Naive thymus-derived CD4-positive, alpha-beta T cell (primary cell): ENCODE data around the gene TMEM243. TPM values are rescaled to one million over a fixed set of nuclear protein-coding genes. Genes with fewer than 3 reads are reported as not detected.

Source experiments
- ATAC-seq: fragments of 150-1000 bp; cut with Tn5 transposase; 2 replicates; pipeline ENCODE4 v1.10.0; 2021; ENCODE audit warnings: mild to moderate bottlenecking, moderate library complexity
- CTCF ChIA-PET: fragments of 350-600 bp; sonication (Branson Sonifier 250); formaldehyde crosslinking; loops from one replicate; lab custom pipeline; 2021; ENCODE audit warnings: antibody characterized with exemption; lab: Charles Lee
- POLR2A ChIA-PET: fragments of 350-600 bp; sonication (Branson Sonifier 250); formaldehyde crosslinking; loops from one replicate; lab custom pipeline; 2021; ENCODE audit warnings: antibody characterized with exemption, inconsistent platforms; lab: Charles Lee
- DNase-seq, 9 donors: peaks; one replicate each; pipeline versions ENCODE4 v3.0.0 to v3.0.0-alpha.2; 2020 to 2022; ENCODE audit warnings: mixed read lengths in 1 of 9
- H3K27ac ChIP-seq: one replicate; pipeline ENCODE4 v1.7.0; 2013; ENCODE audit warnings: mild to moderate bottlenecking, low read depth, low read length, moderate library complexity
- H3K27me3 ChIP-seq, 2 donors: one replicate each; pipeline ENCODE4 v1.7.0; 2013; ENCODE audit warnings: low read length in 2 of 2, mild to moderate bottlenecking in 2 of 2, moderate library complexity in 2 of 2; ENCODE audit not compliant: control insufficient read depth in 2 of 2, insufficient read depth in 2 of 2
- H3K36me3 ChIP-seq, 3 experiments: 1 replicate in 2 of 3; 2 replicates in 1 of 3; pipeline ENCODE4 v1.7.0; 2013; ENCODE audit warnings: low read length in 3 of 3, mild to moderate bottlenecking in 3 of 3, moderate library complexity in 1 of 3; ENCODE audit not compliant: insufficient read depth in 3 of 3, control insufficient read depth in 2 of 3
- H3K4me1 ChIP-seq, 2 donors: one replicate each; pipeline ENCODE4 v1.7.0; 2013; ENCODE audit warnings: low read length in 2 of 2, mild to moderate bottlenecking in 2 of 2, moderate library complexity in 1 of 2; ENCODE audit not compliant: control insufficient read depth in 2 of 2, insufficient read depth in 2 of 2
- H3K4me3 ChIP-seq: 2 replicates; pipeline ENCODE4 v1.7.0; 2013; ENCODE audit warnings: mild to moderate bottlenecking, low read length
- H3K9me3 ChIP-seq, 3 experiments: 1 replicate in 2 of 3; 2 replicates in 1 of 3; pipeline ENCODE4 v1.7.0; 2013; ENCODE audit warnings: low read length in 3 of 3; ENCODE audit not compliant: control insufficient read depth in 2 of 3
- H3K27ac Mint-ChIP-seq, 9 donors: one replicate each; pipeline ENCODE4 v1.8.0; 2020 to 2022; ENCODE audit warnings: mixed read lengths in 9 of 9, mild to moderate bottlenecking in 8 of 9, moderate library complexity in 5 of 9, inconsistent platforms in 2 of 9
- H3K27me3 Mint-ChIP-seq, 5 donors: one replicate each; pipeline ENCODE4 v1.8.0; 2021 to 2022; ENCODE audit warnings: mixed read lengths in 5 of 5, mild to moderate bottlenecking in 1 of 5
- H3K36me3 Mint-ChIP-seq, 5 donors: one replicate each; pipeline ENCODE4 v1.8.0; 2020 to 2022; ENCODE audit warnings: mixed read lengths in 5 of 5, mild to moderate bottlenecking in 3 of 5, inconsistent platforms in 1 of 5
- H3K4me1 Mint-ChIP-seq, 7 donors: one replicate each; pipeline ENCODE4 v1.8.0; 2020 to 2022; ENCODE audit warnings: mixed read lengths in 7 of 7, mild to moderate bottlenecking in 3 of 7, inconsistent platforms in 1 of 7
- H3K4me3 Mint-ChIP-seq, 10 donors: one replicate each; pipeline ENCODE4 v1.8.0; 2020 to 2022; ENCODE audit warnings: mild to moderate bottlenecking in 10 of 10, mixed read lengths in 10 of 10, moderate library complexity in 6 of 10, inconsistent platforms in 2 of 10
- H3K9me3 Mint-ChIP-seq, 11 donors: one replicate each; pipeline ENCODE4 v1.8.0; 2020 to 2022; ENCODE audit warnings: mixed read lengths in 11 of 11, mild to moderate bottlenecking in 4 of 11, inconsistent platforms in 1 of 11, moderate library complexity in 1 of 11
- intact Hi-C, 2 donors: fragments of 100-400 bp; cut with micrococcal nuclease; formaldehyde crosslinking; loops; one replicate each; pipeline ENCODE4 v1.15.1; 2023
- polyA plus RNA-seq, 2 donors: library from polyadenylated mRNA; unstranded; fragments of 300-500 nt; fragmentation: Illumina TruSeq; gene quantifications; one replicate each; pipeline ENCODE4 v1.2.3, GENCODE V29; 2021
- total RNA-seq, 6 experiments: library from RNA in 5 of 6; stranded (reverse) in 5 of 6; gene quantifications; 1 replicate in 5 of 6; 2 replicates in 1 of 6; pipeline ENCODE4 v1.2.3 and lab custom pipeline; 2021 to 2026

The TMEM243 gene
- total and polyA plus RNA-seq, 7 experiments from 2014 or later: 50.0 to 153 (median 119) TPM

DNA sequence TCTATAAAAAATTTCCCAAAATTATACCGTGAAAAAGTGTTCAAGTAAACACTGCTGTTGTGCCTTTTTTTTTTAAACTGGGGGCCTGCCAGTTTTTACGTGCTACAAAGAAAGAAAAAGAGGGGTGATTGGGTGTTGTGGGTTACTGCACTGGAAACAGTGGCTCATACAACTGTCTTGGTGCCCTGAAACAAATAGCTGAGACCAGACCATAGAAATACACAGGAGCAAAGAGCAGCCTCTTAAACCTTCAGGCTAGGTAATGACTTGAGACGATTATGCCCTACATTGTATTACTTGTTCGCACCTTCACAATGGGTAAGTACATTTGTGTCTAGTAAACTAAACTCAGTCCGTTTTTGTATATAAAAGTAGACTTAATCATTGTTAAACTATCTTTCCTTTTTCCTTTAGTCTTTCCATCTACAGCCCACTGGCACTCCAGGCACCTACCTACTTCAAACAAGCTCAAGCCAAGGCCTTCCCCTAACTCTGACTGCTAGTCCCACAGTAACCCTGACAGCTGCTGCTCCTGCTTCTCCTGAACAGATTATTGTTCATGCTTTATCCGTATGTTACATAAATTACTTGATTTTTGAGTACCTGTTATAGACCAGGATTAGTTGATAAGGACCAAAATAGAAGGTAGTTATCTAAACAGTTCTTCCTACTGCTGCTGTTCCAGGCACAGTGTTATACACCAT lies 26.6 kb downstream of the TMEM243 start:
- no peaks in the 10 kb centered on the region for H3K9me3 Mint-ChIP-seq
- H3K4me3 Mint-ChIP-seq: peak overlapping the region in 2 of 10 donors; percentile 20 to 23
- ATAC-seq: no peak
- CTCF ChIA-PET: interaction anchor here (1.0 kb wide), 1 partner anchor 26 kb away, joined by 3 read pairs; the partner anchor contains the start of gene TMEM243
- H3K4me1 Mint-ChIP-seq: peaks cover 3 to 55% (median 27%) of the 10 kb centered on the region in 7 donors
- peaks cover 4 to 46% (median 35%) of the 10 kb centered on the region in 5 donors for H3K36me3 Mint-ChIP-seq
- DNase-seq: no peak
- Histone ChIP-seq H3K9me3 (no peaks in the 10 kb centered on the region), H3K4me1 (no peaks in the 10 kb centered on the region), H3K27ac (peak overlapping the region; percentile 2), H3K36me3 (peaks cover 4 to 59% (median 41%) of the 10 kb centered on the region in 3 experiments), H3K4me3 (no peak overlapping the region), H3K27me3 (no peaks in the 10 kb centered on the region)
- intact Hi-C loops: no loop called here
- POLR2A ChIA-PET: interaction anchor here (0.6 to 3.5 kb wide), 6 partner anchors 10 to 45 kb away, joined by 3 to 25 read pairs (median 6); partner anchors contain the start of gene TMEM243
- peak overlapping the region in 8 of 9 donors; percentile 59 to 89 (median 78) for H3K27ac Mint-ChIP-seq
- H3K27me3 Mint-ChIP-seq: no peaks in the 10 kb centered on the region

- DNase-seq (no peak), ATAC-seq (no peak)
- peak overlapping the region; percentile 34 for H3K27ac ChIP-seq
- peaks cover 4 to 67% (median 39%) of the 10 kb centered on the region in 3 experiments for H3K36me3 ChIP-seq
- H3K36me3 Mint-ChIP-seq: peaks cover 7 to 44% (median 33%) of the 10 kb centered on the region in 5 donors
- peaks cover 2 to 47% (median 26%) of the 10 kb centered on the region in 7 donors for H3K4me1 Mint-ChIP-seq
- intact Hi-C loops: loop anchor here in 1 of 2 donors (1.0 kb wide), 1 partner anchor 11 kb away; no protein-coding TSS in a partner anchor
- no peaks in the 10 kb centered on the region for H3K9me3 ChIP-seq
- no peaks in the 10 kb centered on the region for H3K4me1 ChIP-seq
- no peak overlapping the region for H3K4me3 Mint-ChIP-seq
- no peaks in the 10 kb centered on the region for H3K27me3 ChIP-seq
- CTCF ChIA-PET: no interaction called here
- POLR2A ChIA-PET: interaction anchor here (3.4 to 3.5 kb wide), 2 partner anchors 22 to 28 kb away, joined by 24 to 25 read pairs; partner anchors contain the start of gene TMEM243
- H3K27me3 Mint-ChIP-seq: no peaks in the 10 kb centered on the region
- peak overlapping the region in 4 of 9 donors; percentile 16 to 60 (median 38) for H3K27ac Mint-ChIP-seq
- no peaks in the 10 kb centered on the region for H3K9me3 Mint-ChIP-seq
- no peak overlapping the region for H3K4me3 ChIP-seq
Observed at GRCh38 chr7:87190783-87191182, 28.7 kb downstream of the TMEM243 start.

- POLR2A ChIA-PET: interaction anchor here (1.5 kb wide), 1 partner anchor 10 kb away, joined by 7 read pairs; no protein-coding TSS in a partner anchor
- no peaks in the 10 kb centered on the region for H3K9me3 Mint-ChIP-seq
- intact Hi-C loops: loop anchor here (1.0 to 5.0 kb wide), 2 partner anchors 31 to 37 kb away; partner anchors contain the start of gene DMTF1 (in 1 of the 2)
- peaks cover 2 to 54% (median 30%) of the 10 kb centered on the region in 7 donors for H3K4me1 Mint-ChIP-seq
- no peaks in the 10 kb centered on the region for H3K4me1 ChIP-seq
- DNase-seq (no peak), ATAC-seq (no peak)
- peak overlapping the region in 5 of 9 donors; percentile 7 to 69 (median 26) for H3K27ac Mint-ChIP-seq
- H3K9me3 ChIP-seq: no peaks in the 10 kb centered on the region
- CTCF ChIA-PET: no interaction called here
- H3K27me3 ChIP-seq: no peaks in the 10 kb centered on the region
- H3K4me3 Mint-ChIP-seq: no peak overlapping the region
- H3K36me3 Mint-ChIP-seq: peaks cover 15 to 55% (median 47%) of the 10 kb centered on the region in 5 donors
- no peaks in the 10 kb centered on the region for H3K27me3 Mint-ChIP-seq
- peaks cover 10 to 67% (median 32%) of the 10 kb centered on the region in 3 experiments for H3K36me3 ChIP-seq
- no peak overlapping the region for H3K4me3 ChIP-seq
- H3K27ac ChIP-seq: no peak overlapping the region
Observed at GRCh38 chr7:87188930-87189329, 30.6 kb downstream of the TMEM243 start.

DNA sequence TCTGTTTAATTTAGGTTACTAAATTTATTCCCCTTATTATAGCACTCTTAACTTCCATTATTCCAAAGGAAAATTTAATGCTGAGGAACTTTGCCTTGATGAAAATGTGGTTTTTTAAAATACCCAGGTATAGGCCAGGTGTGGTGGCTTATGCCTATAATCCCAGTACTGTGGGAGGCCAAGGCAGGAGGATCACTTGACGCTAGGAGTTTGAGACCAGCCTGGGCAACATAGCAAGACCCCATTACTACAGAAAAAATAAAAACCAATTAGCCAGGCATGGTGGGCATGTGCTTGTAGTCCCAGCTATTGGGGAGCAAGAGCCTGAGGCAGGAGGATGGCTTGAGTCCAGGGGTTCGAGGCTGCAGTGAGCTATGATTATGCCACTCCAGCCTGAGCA lies 32.4 kb downstream of the TMEM243 start:
- POLR2A ChIA-PET: interaction anchor here (1.0 to 2.6 kb wide), 5 partner anchors 26 to 34 kb away, joined by 3 to 15 read pairs (median 5); partner anchors contain the start of gene TMEM243

DNA sequence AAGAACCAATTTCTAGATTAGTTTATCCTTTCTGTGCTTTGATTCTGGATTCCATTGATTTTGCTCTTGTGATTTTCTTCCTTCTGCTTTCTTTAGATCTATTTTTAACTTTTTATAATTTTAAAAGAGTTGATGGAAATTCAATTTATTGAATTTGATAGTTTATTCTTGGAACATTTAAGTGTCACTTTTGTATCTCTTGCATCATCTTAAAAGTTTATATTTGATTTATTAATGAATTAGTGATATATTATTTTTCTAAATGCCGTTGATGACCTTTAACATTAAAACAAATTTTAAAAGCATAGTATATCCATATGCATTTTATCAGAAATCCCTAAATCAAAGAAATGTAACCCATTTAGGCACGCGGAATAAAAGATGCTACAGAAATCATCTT lies 40.4 kb downstream of the TMEM243 start:
- CTCF ChIA-PET: no interaction called here
- Mint-ChIP-seq H3K27ac (peak overlapping the region in 4 of 9 donors; percentile 22 to 72 (median 48)), H3K4me1 (peaks cover 9 to 54% (median 39%) of the 10 kb centered on the region in 7 donors), H3K27me3 (no peaks in the 10 kb centered on the region), H3K9me3 (no peaks in the 10 kb centered on the region), H3K4me3 (no peak overlapping the region), H3K36me3 (peaks cover 16 to 56% (median 38%) of the 10 kb centered on the region in 5 donors)
- ATAC-seq (no peak), DNase-seq (no peak)
- Histone ChIP-seq H3K4me3 (no peak overlapping the region), H3K27ac (no peak overlapping the region), H3K36me3 (peaks cover 14 to 54% (median 18%) of the 10 kb centered on the region in 3 experiments), H3K27me3 (no peaks in the 10 kb centered on the region), H3K4me1 (no peaks in the 10 kb centered on the region), H3K9me3 (no peaks in the 10 kb centered on the region)
- POLR2A ChIA-PET: no interaction called here
- intact Hi-C loops: loop anchor here in 1 of 2 donors (1.0 to 2.0 kb wide), 2 partner anchors 12 to 14 kb away; no protein-coding TSS in a partner anchor

More for the DNA sequence above, 32.4 kb downstream of the TMEM243 start:
- ATAC-seq: no peak
- Histone ChIP-seq H3K4me3 (no peak overlapping the region), H3K27me3 (no peaks in the 10 kb centered on the region), H3K9me3 (no peaks in the 10 kb centered on the region), H3K4me1 (no peaks in the 10 kb centered on the region), H3K27ac (no peak overlapping the region), H3K36me3 (peaks cover 9 to 71% (median 30%) of the 10 kb centered on the region in 3 experiments)
- no peak for DNase-seq
- intact Hi-C loops: loop anchor here in 1 of 2 donors (5.0 kb wide), 1 partner anchor 35 kb away; the partner anchor contains the start of gene DMTF1
- CTCF ChIA-PET: interaction anchor here (1.9 kb wide), 1 partner anchor 25 kb away, joined by 5 read pairs; no protein-coding TSS in a partner anchor
- Mint-ChIP-seq H3K36me3 (peaks cover 16 to 59% (median 52%) of the 10 kb centered on the region in 5 donors), H3K27me3 (no peaks in the 10 kb centered on the region), H3K27ac (peak overlapping the region in 2 of 9 donors; percentile 1 to 14), H3K4me3 (no peak overlapping the region), H3K9me3 (no peaks in the 10 kb centered on the region), H3K4me1 (peaks cover 2 to 59% (median 35%) of the 10 kb centered on the region in 7 donors)

DNA sequence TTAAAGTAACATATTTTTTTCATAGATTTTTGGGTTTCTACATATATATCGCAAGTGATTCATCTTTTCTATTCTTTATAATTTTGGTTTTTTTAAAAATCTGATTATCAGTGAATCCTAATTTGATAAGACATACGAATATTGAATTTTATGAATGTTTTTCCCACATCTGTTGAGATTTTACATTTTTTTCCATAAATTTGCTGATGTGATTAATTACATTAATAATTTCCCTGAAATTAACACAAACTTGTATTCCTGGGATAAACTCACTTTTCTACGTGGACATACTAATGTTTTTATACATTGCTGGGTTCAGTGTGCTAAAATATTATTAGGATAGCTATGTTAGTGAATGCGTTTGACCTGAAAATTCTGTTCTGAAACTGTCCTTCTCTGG lies 41.2 kb downstream of the TMEM243 start:
- Mint-ChIP-seq H3K9me3 (no peaks in the 10 kb centered on the region), H3K27me3 (no peaks in the 10 kb centered on the region), H3K27ac (peak overlapping the region in 5 of 9 donors; percentile 1 to 74 (median 45)), H3K36me3 (peaks cover 19 to 55% (median 37%) of the 10 kb centered on the region in 5 donors), H3K4me1 (peaks cover 9 to 51% (median 35%) of the 10 kb centered on the region in 7 donors), H3K4me3 (no peak overlapping the region)
- Histone ChIP-seq H3K4me3 (no peak overlapping the region), H3K4me1 (no peaks in the 10 kb centered on the region), H3K36me3 (peaks cover 14 to 54% (median 15%) of the 10 kb centered on the region in 3 experiments), H3K9me3 (no peaks in the 10 kb centered on the region), H3K27ac (no peak overlapping the region), H3K27me3 (no peaks in the 10 kb centered on the region)
- ChIA-PET POLR2A (interaction anchor here (1.4 kb wide), 1 partner anchor 26 kb away, joined by 3 read pairs; the partner anchor contains the start of gene DMTF1), CTCF (interaction anchor here (0.7 kb wide), 1 partner anchor 236 kb away, joined by 3 read pairs; no protein-coding TSS in a partner anchor)
- no peak for DNase-seq
- ATAC-seq: no peak
- intact Hi-C loops: loop anchor here in 1 of 2 donors (2.0 kb wide), 1 partner anchor 14 kb away; no protein-coding TSS in a partner anchor
